ENCODE data around the gene ELL.
"Not testable (repeated sequence)": the region's sequence is repeated elsewhere in the genome, so short reads cannot be mapped to it uniquely, and the experiment has no call there.

ELL gene

DNA sequence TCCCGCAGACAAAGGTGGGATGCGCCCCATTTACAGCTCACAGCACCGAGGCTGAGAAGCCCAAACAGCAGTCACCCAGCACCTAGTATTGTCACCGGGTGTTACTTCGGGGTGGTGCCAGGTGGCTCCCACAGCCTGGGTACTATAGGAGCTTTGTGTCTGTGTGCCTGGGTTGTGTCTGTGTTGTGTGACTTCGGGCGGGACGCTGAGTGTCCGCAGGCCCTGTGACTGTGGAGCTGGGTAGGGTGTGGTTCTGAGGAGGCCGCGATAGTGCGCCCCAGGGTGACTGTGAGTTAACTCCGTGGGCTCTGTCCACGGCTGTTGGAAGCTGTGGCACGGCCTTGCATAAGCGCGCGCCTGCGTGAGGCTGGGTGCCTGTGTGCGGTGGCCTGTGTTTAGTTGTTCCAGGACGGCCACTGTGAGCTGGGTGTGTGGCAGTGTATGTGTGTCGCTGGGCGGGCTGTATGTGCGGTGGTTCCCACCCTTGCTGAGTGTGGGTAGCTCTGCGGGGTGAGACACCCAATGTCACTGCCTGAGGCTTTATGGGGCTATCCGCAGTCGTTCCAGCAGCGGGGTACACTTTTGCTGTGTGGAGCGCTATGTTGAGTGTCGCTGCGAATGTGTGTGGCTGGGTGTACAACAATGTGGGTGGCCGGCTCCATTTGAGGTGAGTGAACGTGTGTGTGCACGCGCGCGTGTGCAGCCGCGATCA is 103.2 kb downstream of the ELL start:
- DNase-seq = no peak

DNA sequence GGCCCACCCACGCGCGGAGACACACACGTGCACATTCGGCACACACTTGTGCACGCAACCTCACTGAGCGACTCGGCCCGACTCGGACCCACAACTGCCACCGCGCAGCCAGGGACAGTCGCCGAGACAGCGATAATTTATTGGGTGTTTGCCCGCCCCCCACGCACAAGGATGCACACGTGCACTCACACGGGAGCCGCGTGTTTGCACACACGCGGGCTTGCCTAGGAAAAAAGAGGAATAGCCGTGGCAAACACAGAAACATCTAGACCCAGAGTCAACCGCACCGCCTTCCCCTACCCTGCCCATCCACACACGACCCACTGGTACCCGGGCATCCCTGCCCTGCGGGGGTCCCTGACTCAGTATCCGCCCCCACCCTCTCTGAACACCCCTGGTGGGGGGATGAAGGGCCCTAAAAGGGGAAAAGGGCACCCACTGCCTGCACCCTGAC is 103.8 kb downstream of the ELL start:
- no peak for DNase-seq

DNA sequence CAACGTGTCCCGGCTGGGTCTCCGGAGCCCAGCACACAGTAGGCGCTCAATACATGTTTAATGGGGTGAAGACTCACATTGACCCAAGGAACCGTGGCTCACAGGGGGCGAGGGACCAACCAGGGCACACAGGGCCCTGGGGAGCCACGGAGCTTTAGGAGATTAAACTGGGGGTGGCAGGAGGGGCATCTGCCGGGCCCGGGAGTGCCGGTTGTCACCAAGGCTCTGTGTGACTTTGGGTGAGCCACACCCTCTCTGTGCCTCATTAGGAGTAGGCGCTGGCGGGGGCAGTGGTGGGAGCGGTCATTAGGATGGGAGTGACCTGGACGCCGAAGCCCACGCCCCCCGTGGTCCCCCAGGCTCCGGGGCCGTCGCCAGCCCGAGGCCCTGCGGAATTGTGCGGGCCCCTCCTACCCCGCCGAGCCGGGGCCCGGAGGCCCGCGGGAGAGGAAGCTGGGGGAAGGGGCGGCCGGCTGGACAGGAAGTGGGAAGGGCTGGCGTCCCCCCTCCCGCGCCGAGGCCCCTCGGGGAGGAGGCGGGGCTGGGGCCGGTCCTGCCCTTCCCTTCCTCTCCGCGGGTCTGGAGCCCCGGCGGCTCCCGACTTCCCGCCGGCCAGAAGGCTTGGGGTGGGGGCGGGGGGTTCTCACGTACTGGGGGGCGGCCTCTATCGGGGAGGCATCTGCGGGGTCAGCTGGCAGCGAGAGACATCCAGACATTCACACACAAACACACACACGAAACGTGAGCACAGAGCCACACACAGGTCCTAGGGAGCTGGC is 104.4 kb downstream of the ELL start:
- peak; percentile 71 for DNase-seq

DNA sequence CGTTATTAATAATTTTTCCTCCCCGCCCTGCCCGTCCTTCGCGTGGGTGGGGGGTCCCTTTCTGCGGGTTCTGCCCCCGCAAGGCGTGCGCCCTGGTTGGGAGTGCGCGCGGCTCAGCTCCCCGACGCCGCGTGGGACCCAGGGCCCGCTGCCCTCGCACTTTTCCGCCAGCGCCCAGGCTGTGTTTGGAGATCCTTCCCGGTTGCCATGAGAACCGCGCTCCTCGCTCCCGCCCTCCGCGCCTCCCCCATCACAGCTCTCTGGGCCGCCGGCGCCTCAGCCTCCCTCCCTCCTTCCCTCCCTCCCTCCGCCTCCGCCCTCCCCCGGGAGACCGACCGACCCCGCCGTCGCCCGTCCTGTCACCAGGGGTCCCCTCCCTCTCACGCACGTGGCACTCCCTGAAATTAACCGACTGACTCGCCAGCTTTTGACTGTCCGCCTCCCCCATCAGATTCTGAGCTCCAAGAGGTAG is 105.1 kb downstream of the ELL start:
- DNase-seq = peak; percentile 81

DNA sequence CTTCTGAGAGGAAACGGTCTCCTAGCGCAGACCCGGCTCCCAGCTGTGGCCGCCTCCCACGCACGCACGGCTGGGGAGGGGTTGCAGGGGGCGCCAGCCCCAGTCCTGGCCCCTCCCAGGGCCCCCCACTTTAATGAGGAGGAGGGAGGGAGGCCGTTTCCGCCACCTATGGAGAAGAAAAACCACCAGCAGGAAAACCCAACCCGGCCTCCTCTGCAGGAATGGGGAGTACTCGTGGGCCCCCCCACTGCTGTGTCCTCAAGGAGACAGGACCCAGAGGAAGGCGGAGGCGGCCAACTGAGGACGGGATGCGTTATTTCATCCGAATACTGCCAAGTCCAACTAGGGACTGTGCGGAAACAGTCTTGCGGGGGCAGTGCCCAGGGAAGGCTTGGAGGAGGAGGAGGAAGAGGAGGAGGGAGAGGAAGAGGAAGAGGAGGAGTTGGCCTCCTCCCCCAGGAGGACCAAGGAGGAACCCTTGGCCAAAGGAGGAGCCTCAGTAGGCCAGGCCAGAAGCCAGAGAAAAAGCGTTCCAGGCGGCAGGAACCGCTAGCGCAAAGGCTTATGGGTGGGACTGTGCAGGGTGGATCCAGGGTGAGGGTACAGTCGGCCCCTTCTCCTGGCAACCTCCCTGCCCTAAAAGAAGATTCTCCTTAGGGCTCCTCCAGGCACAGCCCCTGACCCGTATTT is 106.5 kb downstream of the ELL start:
- DNase-seq = no peak

DNA sequence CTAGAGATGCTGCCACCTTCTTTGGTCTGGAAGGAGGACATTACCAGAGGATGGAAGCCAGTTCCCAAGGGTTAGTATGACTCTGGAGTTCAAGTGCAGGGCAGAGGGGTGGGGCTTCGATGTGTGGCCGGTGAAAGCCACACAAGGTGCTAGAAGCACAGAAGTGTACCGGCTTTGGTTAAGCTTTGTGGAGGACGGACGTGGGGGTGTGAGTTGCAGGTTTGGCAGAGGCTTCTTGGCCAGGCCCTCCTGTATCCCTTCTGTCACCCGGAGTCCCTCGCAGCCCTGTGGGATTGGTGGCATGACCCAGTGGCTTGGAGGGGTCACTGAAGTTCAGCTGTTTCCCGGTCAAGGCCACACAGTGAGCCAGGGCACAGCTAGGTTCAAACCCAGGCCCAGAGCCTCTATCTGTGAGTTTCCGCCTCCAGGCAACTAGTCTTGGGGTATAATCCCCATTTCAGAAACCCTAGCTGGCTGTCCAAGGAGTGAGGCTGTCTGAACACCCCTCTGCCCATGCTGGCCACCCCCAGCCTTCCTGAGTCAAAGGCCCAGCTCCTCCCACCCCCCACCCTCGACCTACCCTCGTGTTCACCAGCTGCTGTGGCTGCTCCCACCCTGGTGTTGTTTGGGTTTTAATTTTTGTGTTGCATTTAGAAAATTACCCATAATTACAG is 107.2 kb downstream of the ELL start:
- DNase-seq = no peak

DNA sequence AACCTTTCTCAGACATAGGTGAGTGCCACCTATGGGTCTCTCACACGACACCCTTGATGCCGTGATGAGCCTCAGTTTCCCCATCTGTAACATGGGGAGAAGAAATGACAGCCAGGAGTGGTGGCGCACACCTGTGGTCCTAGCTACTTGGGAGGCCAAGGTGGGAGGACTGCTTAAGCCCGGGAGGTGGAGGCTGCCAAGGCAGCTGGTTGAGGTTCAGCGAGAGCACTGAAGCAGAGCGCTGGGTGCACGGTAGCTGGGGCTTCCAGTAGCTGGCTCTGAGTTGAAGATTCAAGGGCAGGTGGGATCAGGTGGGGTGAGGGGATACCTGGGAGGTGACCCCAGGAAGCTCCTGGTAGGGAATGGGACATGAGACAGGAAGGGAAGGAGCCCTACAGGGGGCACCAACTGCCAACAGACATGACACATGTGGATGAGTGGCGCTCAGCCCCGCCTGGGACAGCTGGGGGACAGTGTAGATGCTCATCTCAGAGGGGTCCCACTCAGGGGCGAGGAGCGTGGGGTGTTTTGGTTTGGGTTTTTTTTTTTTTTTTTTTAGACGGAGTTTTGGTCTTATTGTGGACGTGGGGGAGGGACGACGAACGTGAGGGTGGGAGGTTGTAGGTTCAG is 109.1 kb downstream of the ELL start:
- no peak for DNase-seq

DNA sequence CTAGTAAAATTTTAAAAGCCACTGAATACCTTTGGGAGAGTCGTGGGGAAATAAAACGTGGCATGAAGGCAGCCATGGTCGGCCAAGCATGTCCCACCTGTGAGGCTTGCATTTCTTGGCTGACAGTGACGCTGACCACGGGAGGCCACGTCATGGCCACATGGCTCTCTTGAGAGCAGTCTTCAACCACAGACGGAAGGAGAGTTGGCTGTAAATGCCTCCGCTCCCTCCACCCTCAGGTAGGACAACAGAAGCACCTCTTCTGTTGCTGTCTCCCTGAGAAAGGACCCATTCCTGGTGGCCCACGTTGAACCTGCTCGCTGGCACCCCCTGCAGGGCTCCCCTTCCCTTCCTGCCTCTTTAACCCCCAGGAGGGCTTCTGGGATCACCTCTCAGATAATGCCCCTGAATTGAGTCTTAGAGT is 113.8 kb downstream of the ELL start:
- DNase-seq = no peak

DNA sequence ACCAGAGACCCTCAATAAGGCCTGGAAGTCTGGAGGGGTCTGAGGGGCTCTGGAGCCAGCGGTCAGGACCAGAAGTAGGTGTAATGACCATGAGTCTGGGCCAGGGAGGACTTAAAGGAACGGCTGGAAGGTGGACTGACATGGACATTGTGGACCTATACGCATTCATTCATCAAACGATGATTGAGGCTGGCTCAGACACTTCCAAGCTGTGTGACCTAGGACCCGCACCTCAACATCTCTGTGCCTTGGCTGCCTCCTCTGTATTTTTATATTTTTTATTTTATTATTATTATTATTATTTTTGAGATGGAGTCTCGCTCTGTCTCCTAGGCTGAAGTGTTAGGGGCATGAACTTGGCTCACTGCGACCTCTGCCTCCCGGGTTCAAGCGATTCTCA is 115.1 kb downstream of the ELL start:
- DNase-seq = no peak

DNA sequence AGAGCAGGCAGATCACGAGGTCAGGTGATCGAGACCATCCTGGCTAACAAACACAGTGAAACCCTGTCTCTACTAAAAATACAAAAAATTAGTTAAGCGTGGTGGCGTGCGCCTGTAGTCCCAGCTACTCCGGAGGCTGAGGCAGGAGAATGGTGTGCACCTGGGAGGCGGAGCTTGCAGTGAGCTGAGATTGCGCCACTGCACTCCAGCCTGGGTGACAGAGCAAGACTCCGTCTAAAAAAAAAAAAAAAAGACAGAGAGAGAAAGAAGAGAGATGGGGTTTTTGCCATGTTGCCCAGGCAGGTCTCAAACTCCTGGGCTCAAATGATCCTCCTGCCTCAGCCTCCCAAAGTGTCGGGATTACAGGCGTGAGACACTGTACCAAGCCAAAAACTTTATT is 116.1 kb downstream of the ELL start:
- DNase-seq = not testable (repeated sequence)

DNA sequence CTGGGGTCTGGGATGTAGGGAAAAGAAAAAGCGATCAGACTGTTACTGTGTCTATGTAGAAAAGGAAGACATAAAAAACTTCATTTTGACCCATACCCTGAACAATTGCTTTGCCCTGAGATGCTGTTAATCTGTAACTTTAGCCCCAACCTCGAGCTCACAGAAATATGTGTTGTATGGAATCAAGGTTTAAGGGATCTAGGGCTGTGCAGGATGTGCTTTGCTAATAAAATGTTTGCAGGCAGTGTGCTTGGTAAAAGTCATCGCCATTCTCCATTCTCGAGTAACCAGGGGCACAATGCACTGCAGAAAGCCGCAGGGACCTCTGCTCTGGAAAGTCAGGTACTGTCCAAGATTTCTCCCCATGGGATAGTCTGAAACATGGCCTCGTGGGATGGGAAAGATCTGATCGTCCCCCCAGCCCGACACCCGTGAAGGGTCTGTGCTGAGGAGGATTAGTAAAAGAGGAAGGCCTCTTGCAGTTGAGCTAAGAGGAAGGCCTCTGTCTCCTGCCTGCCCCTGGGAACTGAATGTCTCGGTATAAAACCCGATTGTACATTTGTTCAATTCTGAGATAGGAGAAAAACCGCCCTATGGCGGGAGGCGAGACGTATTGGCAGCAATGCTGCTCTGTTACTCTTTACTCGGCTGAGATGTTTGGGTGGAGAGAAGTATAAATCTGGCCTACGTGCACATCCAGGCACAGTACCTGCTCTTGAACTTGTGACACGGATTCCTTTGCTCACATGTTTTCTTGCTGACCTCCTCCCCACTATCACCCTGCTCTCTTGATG is 119.2 kb downstream of the ELL start:
- not testable (repeated sequence) for DNase-seq

DNA sequence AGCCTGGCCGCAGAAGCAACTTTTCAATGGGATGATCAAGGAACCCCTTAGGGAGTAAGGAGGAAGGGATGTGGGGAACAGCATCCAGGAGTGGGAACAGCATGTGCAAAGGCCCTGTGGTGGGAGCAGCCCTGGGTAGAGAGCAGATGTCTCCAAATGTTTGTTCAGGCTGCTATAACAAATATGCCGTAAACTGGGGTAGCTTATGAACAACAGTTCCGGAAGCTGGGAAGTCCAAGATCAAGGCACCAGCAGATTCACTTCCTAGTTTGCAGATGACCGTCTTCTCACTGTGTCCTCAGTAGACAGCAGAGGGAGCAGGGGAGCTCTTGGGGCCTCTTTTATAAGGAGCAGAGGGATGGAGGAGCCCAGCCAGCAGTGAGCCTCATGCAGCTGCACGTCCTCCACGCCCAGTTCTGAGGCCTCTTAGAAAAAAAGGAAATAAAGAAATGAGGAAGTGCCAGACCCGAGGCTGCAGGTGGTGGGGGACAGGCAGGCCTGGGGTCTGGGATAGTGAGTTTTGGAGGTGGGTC is 120.2 kb downstream of the ELL start:
- DNase-seq = no peak

DNA sequence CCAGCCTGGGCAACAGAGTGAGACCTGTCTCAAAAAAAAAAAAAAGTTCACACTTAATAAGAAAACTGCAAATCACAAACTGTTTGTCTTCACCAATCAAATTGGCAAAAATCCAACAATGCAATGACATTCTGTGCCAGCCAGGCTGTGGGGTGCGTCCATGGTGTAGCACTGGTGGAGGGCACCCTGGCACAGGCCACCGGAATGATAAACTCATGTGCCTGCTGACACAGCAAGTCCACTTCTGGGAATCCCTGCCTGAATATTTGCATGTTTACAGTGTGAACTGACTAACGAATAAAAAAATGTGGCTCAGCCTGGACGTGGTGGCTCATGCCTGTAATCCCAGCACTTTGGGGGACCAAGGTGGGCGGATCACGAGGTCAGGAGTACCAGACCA is 122.9 kb downstream of the ELL start:
- DNase-seq = no peak

DNA sequence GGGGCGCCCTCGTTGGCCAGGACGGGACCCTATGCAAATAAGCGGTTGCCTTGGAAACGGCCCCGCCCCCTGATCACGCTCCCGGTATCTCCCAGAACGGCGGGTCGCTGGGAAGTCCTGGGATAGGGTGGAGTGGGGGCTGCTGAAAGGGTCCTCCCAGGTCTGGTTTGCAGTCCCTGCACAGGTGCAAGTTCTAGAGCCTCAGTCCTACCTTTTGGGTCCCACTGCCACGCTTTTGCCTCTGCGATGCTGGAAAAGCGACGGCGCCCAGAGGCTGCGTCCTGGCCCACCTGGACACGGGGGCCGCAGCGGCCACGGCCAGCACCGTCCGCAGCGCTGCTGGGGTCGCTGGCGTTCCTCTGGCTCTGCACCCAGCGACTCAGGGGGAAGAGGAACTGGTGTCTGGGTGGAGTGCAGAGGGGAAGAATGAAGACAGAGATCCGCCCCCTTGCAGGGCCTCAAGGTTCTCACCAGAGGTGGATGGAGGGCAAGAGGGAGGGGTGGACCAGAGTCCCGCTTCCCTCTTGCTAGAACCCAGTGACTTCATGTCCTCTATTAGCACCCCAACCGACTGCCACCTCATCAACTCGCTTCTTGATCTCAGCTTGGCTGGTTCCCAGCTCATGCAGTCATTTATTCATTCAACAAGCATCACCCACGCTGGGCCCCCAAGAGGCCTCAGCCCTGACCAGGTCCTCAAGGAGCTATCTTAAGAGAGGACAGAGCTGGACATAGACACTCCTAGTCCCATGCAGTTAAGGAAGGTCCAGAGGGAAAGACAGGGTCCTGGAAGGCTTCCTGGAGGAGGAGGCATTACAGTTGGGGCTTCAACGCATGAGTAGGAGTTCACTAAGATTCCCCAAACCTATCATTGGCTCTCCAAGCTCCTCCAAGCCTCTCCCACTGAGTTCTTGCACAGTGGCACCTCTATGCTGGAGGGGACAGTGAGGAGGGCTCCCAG is 124.3 kb downstream of the ELL start, which contains the start of gene LRRC25:
TSS of gene LRRC25 (minus strand) at position 381 of the 961 bp plus-strand sequence. CDS start 659 bp downstream, outside the sequence.
- no peak for DNase-seq

DNA sequence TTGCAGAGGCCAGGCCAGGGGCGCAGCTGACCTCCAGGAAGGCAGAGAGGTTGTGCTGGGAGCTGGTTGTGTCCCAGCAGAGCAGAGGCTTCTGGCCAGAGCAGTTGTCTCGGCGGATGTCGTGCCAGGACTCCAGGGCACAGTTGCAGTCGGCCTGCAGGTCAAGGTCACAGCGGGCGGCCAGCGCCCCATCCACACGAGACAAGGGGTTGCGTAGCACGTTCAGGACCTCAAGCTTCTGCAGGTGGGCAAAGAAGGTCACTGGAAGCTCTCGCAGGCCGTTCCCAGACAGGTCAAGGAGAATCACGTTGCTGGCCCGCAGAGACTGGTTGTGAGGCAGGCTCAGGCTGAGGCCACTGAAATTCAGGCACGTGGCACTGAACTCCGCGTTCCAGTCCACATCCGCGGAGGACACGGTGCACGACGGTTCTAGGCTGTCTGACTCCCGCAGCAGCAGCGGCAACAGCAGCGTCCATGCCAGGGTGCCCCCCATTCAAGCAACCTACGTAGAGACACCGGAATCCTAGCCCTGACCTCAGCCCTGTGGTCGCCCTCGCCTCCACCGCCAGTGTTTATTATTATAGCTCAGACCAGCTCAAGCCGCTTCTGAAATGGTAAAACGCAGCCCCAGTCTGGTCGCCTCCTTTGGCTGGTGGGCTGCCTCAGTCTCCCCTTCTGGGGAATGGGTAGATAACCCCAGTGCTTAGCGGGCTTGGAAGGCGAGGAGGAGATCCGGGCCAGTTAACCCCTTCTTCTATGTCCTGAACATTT is 125.2 kb downstream of the ELL start:
- no peak for DNase-seq

DNA sequence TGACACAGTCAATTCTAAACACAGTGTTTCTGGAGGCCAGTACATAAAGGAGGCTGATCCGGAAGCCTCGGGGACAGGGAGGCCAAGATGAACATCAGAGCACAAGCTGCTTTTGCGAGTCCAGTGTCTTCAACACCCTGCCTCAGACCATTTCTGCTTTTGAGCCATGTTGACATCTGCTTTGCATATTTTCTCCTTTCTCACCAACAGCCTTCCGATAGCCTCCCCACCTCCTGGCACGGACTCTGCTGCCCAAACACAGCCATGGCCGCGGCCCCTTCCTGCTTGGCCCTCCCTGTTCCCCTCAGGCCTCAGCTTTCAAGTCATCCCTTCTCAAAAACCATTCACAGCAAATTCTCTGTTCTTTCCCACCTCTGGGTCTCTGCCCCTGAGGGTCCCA is 128.0 kb downstream of the ELL start:
- DNase-seq = no peak

DNA sequence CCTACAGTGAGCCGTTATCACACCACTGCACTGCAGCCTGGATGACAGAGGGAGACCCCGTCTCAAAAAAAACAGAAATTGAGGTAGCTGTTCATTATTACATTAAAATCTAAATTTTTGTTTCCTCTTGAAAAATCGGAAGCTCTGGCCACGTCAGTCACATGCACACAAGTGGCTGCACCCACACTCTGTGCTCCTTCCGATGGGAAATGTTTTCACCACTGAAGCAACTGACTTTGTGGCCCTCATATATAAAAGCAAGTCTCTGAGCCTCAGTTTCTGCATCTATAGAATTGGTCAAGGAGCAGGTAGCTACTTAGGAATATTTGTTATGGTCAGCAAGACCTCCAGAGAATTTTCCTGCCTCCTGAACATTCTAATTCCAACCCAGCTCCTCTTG is 128.9 kb downstream of the ELL start:
- DNase-seq = no peak

All from activated CD4-positive, alpha-beta T cell treated with anti-CD3 and anti-CD28 coated beads, Interleukin-2, Interleukin-6, amounts not matched to agents 100 ng/mL and 50 ng/mL, durations not matched to agents 16 hours and 8 hours (primary cell).